ENCODE results near the gene IFITM10.
A peak's percentile ranks its signal among the peaks of the same experiment; 100 is the strongest.

DNA sequence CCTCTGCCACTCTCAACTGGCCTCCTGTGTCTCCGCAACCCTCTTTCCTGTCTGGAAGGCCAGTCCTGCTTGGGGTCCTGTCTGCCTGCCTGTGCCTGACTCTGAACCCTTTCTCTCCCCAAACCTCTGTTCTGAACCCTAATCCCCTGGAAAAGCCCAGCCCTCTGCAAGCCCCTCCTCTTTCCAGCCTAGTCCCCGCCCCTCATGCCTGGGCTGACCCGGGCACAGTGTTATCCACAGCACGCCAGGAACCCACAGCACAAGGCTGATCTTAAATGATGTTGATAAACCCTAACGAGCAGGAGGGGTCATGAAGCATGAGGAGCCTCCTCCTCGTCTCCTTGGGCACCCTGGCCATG lies at the start of gene IFITM10:
- TF ChIP-seq, protein P1, sequence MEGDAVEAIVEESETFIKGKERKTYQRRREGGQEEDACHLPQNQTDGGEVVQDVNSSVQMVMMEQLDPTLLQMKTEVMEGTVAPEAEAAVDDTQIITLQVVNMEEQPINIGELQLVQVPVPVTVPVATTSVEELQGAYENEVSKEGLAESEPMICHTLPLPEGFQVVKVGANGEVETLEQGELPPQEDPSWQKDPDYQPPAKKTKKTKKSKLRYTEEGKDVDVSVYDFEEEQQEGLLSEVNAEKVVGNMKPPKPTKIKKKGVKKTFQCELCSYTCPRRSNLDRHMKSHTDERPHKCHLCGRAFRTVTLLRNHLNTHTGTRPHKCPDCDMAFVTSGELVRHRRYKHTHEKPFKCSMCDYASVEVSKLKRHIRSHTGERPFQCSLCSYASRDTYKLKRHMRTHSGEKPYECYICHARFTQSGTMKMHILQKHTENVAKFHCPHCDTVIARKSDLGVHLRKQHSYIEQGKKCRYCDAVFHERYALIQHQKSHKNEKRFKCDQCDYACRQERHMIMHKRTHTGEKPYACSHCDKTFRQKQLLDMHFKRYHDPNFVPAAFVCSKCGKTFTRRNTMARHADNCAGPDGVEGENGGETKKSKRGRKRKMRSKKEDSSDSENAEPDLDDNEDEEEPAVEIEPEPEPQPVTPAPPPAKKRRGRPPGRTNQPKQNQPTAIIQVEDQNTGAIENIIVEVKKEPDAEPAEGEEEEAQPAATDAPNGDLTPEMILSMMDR (IDR thresholded peaks at IDR 0.05) = no peak
- TF ChIP-seq POLR2AphosphoS5 (IDR thresholded peaks at IDR 0.05; ENCODE audit: low read depth, low read length) = peak; percentile 9; the same call in 1 of the 2 replicates

Data from Panc1 (cell line).